ENCODE measurements around the gene HIVEP1. TPM values are rescaled to one million over a fixed set of nuclear protein-coding genes. Genes with fewer than 3 reads are reported as not detected.

The HIVEP1 gene
- total RNA-seq, 2 donors from 2014 or later, result 70.1 to 77.0 TPM

DNA sequence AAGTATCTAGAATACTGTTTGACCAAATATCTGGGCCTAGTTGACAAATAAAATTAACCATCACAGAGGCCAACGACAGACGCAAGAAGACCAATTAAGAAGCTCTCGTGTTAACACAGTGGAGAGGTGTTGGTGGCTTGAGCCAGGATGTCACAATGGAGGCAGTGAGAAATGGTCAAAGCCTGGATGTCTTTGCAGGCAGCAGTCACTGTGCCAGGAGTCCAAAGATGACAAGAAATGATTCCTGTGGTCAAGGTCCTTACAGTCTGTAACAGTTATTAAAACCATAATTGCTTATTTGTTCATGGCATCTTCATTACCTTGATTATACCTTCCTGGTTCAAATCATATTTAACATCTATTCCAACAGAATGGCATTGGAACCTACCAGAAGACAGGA lies 186.7 kb downstream of the HIVEP1 start:
- Mint-ChIP-seq H3K36me3 (ENCODE audit: insufficient read depth in 2 of 2) (no peaks in the 10 kb centered on the region), H3K9me3 (no peaks in the 10 kb centered on the region), H3K27ac (no peak overlapping the region), H3K27me3 (ENCODE audit: low read depth) (no peaks in the 10 kb centered on the region), H3K4me1 (ENCODE audit: low read depth) (no peaks in the 10 kb centered on the region), H3K4me3 (no peak overlapping the region)
- DNase-seq (no peak), ATAC-seq (replicated peaks in 1 of 2) (no peak)

DNA sequence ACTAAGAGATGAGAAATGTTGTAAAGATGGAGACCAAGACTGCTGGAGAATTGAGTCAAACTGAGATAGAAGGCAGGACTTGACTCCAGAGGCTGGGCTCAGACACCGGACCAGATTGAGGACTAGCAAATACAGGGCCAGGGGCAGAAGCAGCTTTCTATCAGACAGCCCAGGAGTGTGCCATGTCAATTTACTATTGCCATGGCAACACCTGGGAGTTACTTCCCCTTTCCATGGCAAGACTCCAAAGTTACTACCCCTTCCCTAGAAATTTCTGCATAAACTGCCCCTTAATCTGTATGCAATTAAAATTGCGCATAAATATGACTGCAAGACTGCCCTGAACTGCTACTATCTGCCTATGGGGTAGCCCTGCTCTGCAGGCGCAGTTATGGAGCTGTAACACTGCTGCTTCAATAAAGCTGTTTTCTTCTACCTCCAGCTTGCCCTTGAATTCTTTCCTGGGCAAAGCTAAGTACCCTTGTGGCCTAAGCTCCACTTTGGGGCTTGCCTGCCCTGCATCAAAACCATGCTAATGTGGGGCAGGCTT lies 188.0 kb downstream of the HIVEP1 start:
- DNase-seq (no peak), ATAC-seq (replicated peaks in 1 of 2) (no peak)
- no peak overlapping the region for H3K4me3 Mint-ChIP-seq
- no peaks in the 10 kb centered on the region for H3K36me3 Mint-ChIP-seq (ENCODE audit: insufficient read depth in 2 of 2)
- no peaks in the 10 kb centered on the region for H3K9me3 Mint-ChIP-seq
- peaks cover 7% of the 10 kb centered on the region for H3K27me3 Mint-ChIP-seq (ENCODE audit: low read depth)
- no peaks in the 10 kb centered on the region for H3K4me1 Mint-ChIP-seq (ENCODE audit: low read depth)
- H3K27ac Mint-ChIP-seq, result no peak overlapping the region

DNA sequence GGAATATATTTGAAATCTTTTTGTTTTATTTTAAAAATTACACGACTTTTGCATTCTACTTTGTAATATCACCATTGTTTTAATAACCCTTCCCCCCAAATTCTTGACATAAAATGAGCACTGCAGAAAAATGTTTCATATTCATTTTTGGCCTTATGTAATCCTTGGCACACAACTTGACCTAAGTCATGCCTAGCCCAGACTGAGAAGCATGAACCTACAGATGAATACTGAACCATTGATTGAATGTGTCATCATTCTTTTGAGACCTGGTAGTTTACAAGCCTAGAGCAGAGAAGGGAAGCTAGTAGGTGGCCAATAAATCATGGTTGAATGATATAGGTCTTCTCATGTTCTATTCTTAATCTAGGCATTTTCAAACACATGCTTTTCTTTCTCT lies 188.6 kb downstream of the HIVEP1 start:
- H3K4me1 Mint-ChIP-seq (ENCODE audit: low read depth), result no peaks in the 10 kb centered on the region
- no peak overlapping the region for H3K27ac Mint-ChIP-seq
- H3K4me3 Mint-ChIP-seq, result no peak overlapping the region
- DNase-seq, result no peak
- ATAC-seq (replicated peaks in 1 of 2), result no peak
- no peaks in the 10 kb centered on the region for H3K9me3 Mint-ChIP-seq
- H3K36me3 Mint-ChIP-seq (ENCODE audit: insufficient read depth in 2 of 2), result no peaks in the 10 kb centered on the region
- H3K27me3 Mint-ChIP-seq (ENCODE audit: low read depth), result peaks cover 7% of the 10 kb centered on the region

DNA sequence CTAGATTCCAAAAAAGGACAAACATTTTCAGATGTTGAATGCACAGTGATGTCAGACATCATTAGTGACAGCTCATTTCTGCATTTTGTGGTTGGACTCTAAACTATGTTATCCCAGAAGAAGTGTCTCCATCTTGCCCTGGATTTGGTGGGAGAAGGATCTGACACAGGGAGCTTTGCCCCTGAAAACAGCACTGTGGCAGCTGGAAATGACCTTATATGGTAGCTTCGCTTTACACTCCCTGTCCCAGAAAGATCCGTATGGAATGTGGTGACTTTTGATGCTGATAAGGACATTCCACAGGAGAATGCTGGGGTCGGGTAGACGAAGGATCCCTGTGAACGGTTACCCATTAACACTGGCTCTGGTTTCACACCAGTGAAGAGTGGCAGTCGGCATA lies 190.9 kb downstream of the HIVEP1 start:
- H3K4me1 Mint-ChIP-seq (ENCODE audit: low read depth), result no peaks in the 10 kb centered on the region
- no peaks in the 10 kb centered on the region for H3K36me3 Mint-ChIP-seq (ENCODE audit: insufficient read depth in 2 of 2)
- H3K27ac Mint-ChIP-seq, result no peak overlapping the region
- no peak for DNase-seq
- H3K4me3 Mint-ChIP-seq, result no peak overlapping the region
- H3K27me3 Mint-ChIP-seq (ENCODE audit: low read depth), result peaks cover 7% of the 10 kb centered on the region
- no peak for ATAC-seq (replicated peaks in 1 of 2)
- no peaks in the 10 kb centered on the region for H3K9me3 Mint-ChIP-seq

DNA sequence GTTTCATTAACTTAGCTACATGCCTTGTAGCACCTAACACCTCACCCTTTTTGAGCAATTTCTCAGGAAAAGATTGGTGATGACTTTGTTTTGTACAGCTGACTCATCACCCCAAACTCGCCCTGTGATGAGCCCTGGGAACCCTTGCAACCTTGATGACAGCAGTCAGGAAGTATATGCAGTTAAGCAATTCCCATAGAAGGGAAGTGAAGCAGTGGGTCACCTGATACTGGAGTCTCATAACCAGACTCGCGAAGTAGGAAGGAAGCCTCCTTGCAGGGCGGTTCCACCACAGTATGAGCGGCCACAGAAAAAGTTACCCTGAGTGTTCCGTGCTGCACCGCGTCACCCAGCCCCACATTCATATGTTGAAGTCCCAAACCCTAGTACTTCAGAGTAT lies 196.1 kb downstream of the HIVEP1 start:
- ATAC-seq (replicated peaks in 1 of 2) (peak; percentile 37 to 83), DNase-seq (peak in 1 of 2 donors; percentile 2)
- no peak overlapping the region for H3K27ac Mint-ChIP-seq
- peaks cover 7% of the 10 kb centered on the region for H3K27me3 Mint-ChIP-seq (ENCODE audit: low read depth)
- H3K36me3 Mint-ChIP-seq (ENCODE audit: insufficient read depth in 2 of 2), result no peaks in the 10 kb centered on the region
- H3K9me3 Mint-ChIP-seq, result peaks cover 0 to 1% of the 10 kb centered on the region in 2 donors
- H3K4me3 Mint-ChIP-seq, result no peak overlapping the region
- H3K4me1 Mint-ChIP-seq (ENCODE audit: low read depth), result peaks cover 5% of the 10 kb centered on the region

DNA sequence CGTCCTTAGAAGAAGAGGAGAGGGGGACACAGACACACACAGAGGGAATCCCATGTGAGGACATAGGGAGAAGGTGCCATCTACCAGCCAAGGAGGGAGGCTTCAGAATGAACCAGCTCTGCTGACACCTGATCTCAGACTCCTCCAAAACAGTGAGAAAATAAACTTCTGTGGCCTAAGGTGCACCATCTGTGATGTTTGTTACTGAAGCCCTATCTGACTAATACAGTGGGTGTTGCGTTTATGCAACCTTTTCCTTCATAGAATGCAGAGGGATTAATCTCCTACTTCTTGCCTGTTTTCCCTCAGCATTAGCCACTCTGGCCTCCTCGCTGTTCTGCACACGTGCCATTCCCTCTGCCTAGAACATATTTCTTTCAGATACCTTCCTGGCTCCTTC lies 196.6 kb downstream of the HIVEP1 start:
- peaks cover 7% of the 10 kb centered on the region for H3K27me3 Mint-ChIP-seq (ENCODE audit: low read depth)
- peaks cover 5% of the 10 kb centered on the region for H3K4me1 Mint-ChIP-seq (ENCODE audit: low read depth)
- H3K36me3 Mint-ChIP-seq (ENCODE audit: insufficient read depth in 2 of 2), result no peaks in the 10 kb centered on the region
- H3K4me3 Mint-ChIP-seq, result no peak overlapping the region
- no peak for DNase-seq
- no peak for ATAC-seq (replicated peaks in 1 of 2)
- H3K9me3 Mint-ChIP-seq, result peaks cover 0 to 1% of the 10 kb centered on the region in 2 donors
- H3K27ac Mint-ChIP-seq, result no peak overlapping the region

Other genes with a start within 250 kb of the HIVEP1 start
- 10 to 100 TPM; 62.4 to 71.6 TPM for gene ADTRP, start 233.5 kb upstream of the HIVEP1 start, total RNA-seq

Measured in activated T-cell treated with anti-CD3 and anti-CD28 coated beads, Interleukin-2, amount 50 U/mL, for 72 hours (primary cell).